Liver (tissue), 9 donors: ENCODE measurements around the gene SLC2A5. TPM values are rescaled to one million over a fixed set of nuclear protein-coding genes. Genes with fewer than 3 reads are reported as not detected.

ENCODE experiments used
- DNase-seq: peaks from one replicate; pipeline ENCODE4 v3.0.0-alpha.2; 2017; ENCODE audit warnings: low spot score
- H3K27ac ChIP-seq, 2 donors: one replicate each; pipeline ENCODE4 v1.7.0; 2013; ENCODE audit warnings: inconsistent platforms in 2 of 2, low read length in 2 of 2, control low read depth in 1 of 2, low read depth in 1 of 2, mild to moderate bottlenecking in 1 of 2
- H3K27me3 ChIP-seq, 4 donors: one replicate each; pipeline versions ENCODE4 v1.6.1 to v1.7.0; 2013; ENCODE audit warnings: low read length in 3 of 4, inconsistent platforms in 1 of 4, mild to moderate bottlenecking in 1 of 4, moderate library complexity in 1 of 4; ENCODE audit not compliant: control insufficient read depth in 4 of 4, insufficient read depth in 4 of 4
- H3K36me3 ChIP-seq, 4 donors: one replicate each; pipeline versions ENCODE4 v1.6.1 to v1.7.0; 2013; ENCODE audit warnings: low read length in 3 of 4, mild to moderate bottlenecking in 3 of 4, low read depth in 1 of 4, moderate library complexity in 1 of 4; ENCODE audit not compliant: control insufficient read depth in 4 of 4, insufficient read depth in 3 of 4
- H3K4me1 ChIP-seq, 4 donors: one replicate each; pipeline versions ENCODE4 v1.6.1 to v1.7.0; 2013; ENCODE audit warnings: low read length in 3 of 4, mild to moderate bottlenecking in 3 of 4, moderate library complexity in 1 of 4; ENCODE audit not compliant: control insufficient read depth in 4 of 4, insufficient read depth in 4 of 4
- H3K4me3 ChIP-seq, 3 donors: one replicate each; pipeline versions ENCODE4 v1.6.1 to v1.7.0; 2013; ENCODE audit warnings: low read length in 3 of 3, control low read depth in 1 of 3, low read depth in 1 of 3, mild to moderate bottlenecking in 1 of 3
- H3K9ac ChIP-seq, 2 donors: one replicate each; pipeline ENCODE4 v1.7.0; 2013; ENCODE audit warnings: low read length in 2 of 2, mild to moderate bottlenecking in 2 of 2, moderate library complexity in 2 of 2, control low read depth in 1 of 2, low read depth in 1 of 2
- H3K9me3 ChIP-seq, 4 donors: one replicate each; pipeline versions ENCODE4 v1.6.1 to v1.7.0; 2013; ENCODE audit warnings: low read length in 3 of 4; ENCODE audit not compliant: control insufficient read depth in 4 of 4
- ATF3 ChIP-seq: IDR thresholded peaks from 2 replicates; pipeline ENCODE4 v1.6.1; 2016; ENCODE audit warnings: antibody characterized with exemption
- CTCF ChIP-seq: fragments of 150-350 bp; IDR thresholded peaks from 2 replicates; pipeline ENCODE4 v1.5.1; 2017; ENCODE audit warnings: improper control_type of control experiment, low read depth, low read length; ENCODE audit not compliant: missing input control
- EGR1 ChIP-seq, 2 donors: IDR thresholded peaks; 2 replicates each; pipeline ENCODE4 v1.6.1; 2016 to 2018; ENCODE audit warnings: antibody characterized with exemption in 2 of 2, low read depth in 2 of 2
- FOXA1 ChIP-seq: IDR thresholded peaks from 2 replicates; pipeline ENCODE4 v1.6.1; 2016; ENCODE audit warnings: antibody characterized with exemption
- FOXA2 ChIP-seq: IDR thresholded peaks from 2 replicates; pipeline ENCODE4 v1.6.1; 2016; ENCODE audit warnings: antibody characterized with exemption
- GABPA ChIP-seq, 2 donors: IDR thresholded peaks in 1 of 2; conservative IDR thresholded peaks in 1 of 2; 2 replicates each; pipeline ENCODE4 v1.6.1; 2016; ENCODE audit warnings: antibody characterized with exemption in 2 of 2, mild to moderate bottlenecking in 1 of 2, moderate library complexity in 1 of 2
- HNF4A ChIP-seq, 2 donors: conservative IDR thresholded peaks; 2 replicates each; pipeline ENCODE4 v1.6.1; 2016; ENCODE audit warnings: antibody characterized with exemption in 2 of 2, mild to moderate bottlenecking in 2 of 2
- HNF4G ChIP-seq: IDR thresholded peaks from 2 replicates; pipeline ENCODE4 v1.6.1; 2016; ENCODE audit warnings: antibody characterized with exemption
- JUND ChIP-seq, 2 donors: IDR thresholded peaks; 2 replicates each; pipeline ENCODE4 v1.6.1; 2016; ENCODE audit warnings: antibody characterized with exemption in 2 of 2
- MAX ChIP-seq: IDR thresholded peaks from 2 replicates; pipeline ENCODE4 v1.6.1; 2016; ENCODE audit warnings: antibody characterized with exemption
- NR2F2 ChIP-seq: IDR thresholded peaks from 2 replicates; pipeline ENCODE4 v1.6.1; 2016; ENCODE audit warnings: antibody characterized with exemption
- RAD21 ChIP-seq, 2 donors: IDR thresholded peaks; 2 replicates each; pipeline ENCODE4 v1.6.1; 2016; ENCODE audit warnings: antibody characterized with exemption in 2 of 2, mild to moderate bottlenecking in 2 of 2
- REST ChIP-seq: IDR thresholded peaks from 2 replicates; pipeline ENCODE4 v1.6.1; 2016; ENCODE audit warnings: antibody characterized with exemption, mild to moderate bottlenecking
- RXRA ChIP-seq, 2 donors: IDR thresholded peaks; 2 replicates each; pipeline ENCODE4 v1.6.1; 2017 to 2018; ENCODE audit warnings: antibody characterized with exemption in 2 of 2, mild to moderate bottlenecking in 1 of 2
- SP1 ChIP-seq: IDR thresholded peaks from 2 replicates; pipeline ENCODE4 v1.6.1; 2018; ENCODE audit warnings: antibody characterized with exemption, mild to moderate bottlenecking
- TAF1 ChIP-seq: conservative IDR thresholded peaks from 2 replicates; pipeline ENCODE4 v1.6.1; 2016; ENCODE audit warnings: antibody characterized with exemption, mild to moderate bottlenecking
- YY1 ChIP-seq: IDR thresholded peaks from 2 replicates; pipeline ENCODE4 v1.6.1; 2016; ENCODE audit warnings: antibody characterized with exemption, mild to moderate bottlenecking
- ZBTB33 ChIP-seq: IDR thresholded peaks from 2 replicates; pipeline ENCODE4 v1.6.1; 2016; ENCODE audit warnings: antibody characterized with exemption
- WGBS: extraction: QIAGEN DNeasy Blood & Tissue Kit; methylation state at CpG from one replicate; pipeline ENCODE4 v1.1.7; 2013; 5-methylcytosine and 5-hydroxymethylcytosine counted together
- polyA plus RNA-seq, 2 donors: library from polyadenylated mRNA; stranded (reverse) in 1 of 2; unstranded in 1 of 2; fragments of 200-250 nt in 1 of 2; fragments of >200 nt in 1 of 2; fragmentation: Nextera tagmentation in 1 of 2; extraction: Ambion mirVana in 1 of 2; gene quantifications; one replicate each; pipeline versions ENCODE4 v1.2.1 to v1.2.3, GENCODE V29; 2013 to 2015
- total RNA-seq, 2 donors: library from RNA; depleted of rRNA; stranded (reverse); fragments of >200 nt; gene quantifications; one replicate each; pipeline ENCODE4 v1.2.3, GENCODE V29; 2014
- donor health status: healthy.
- donor health status: healthy.
- donor health status: healthy.
- donor health status: healthy.
- donor health status: healthy.

Gene SLC2A5
- total and polyA plus RNA-seq, 4 donors: 0.07 to 1.6 (median 0.13) TPM

- H3K36me3 ChIP-seq: no peaks in the 10 kb centered on the region
- H3K27ac ChIP-seq: no peak overlapping the region
- TF ChIP-seq REST (no peak), ZBTB33 (no peak), RXRA (IDR thresholded peaks at IDR 0.05) (no peak), CTCF (no peak), JUND (IDR thresholded peaks at IDR 0.05) (no peak), HNF4A (conservative IDR thresholded peaks at IDR 0.05) (no peak), TAF1 (no peak), RAD21 (IDR thresholded peaks at IDR 0.05) (no peak), FOXA2 (no peak), HNF4G (no peak), EGR1 (IDR thresholded peaks at IDR 0.05; ENCODE audit: low read depth in 2 of 2) (no peak), FOXA1 (no peak), ATF3 (no peak), YY1 (no peak), GABPA (IDR thresholded peaks at IDR 0.05 in 1 of 2, conservative IDR thresholded peaks at IDR 0.05 in 1 of 2) (no peak), MAX (no peak), NR2F2 (no peak), SP1 (no peak)
- no peak for DNase-seq
- H3K4me3 ChIP-seq: no peak overlapping the region
- no peaks in the 10 kb centered on the region for H3K27me3 ChIP-seq
- H3K4me1 ChIP-seq: no peaks in the 10 kb centered on the region
- no peak overlapping the region for H3K9ac ChIP-seq
- 87% methylated on average over 5 of the region's 5 CpGs for WGBS
- peaks cover 0 to 9% (median 3%) of the 10 kb centered on the region in 4 donors for H3K9me3 ChIP-seq
These were observed 40.3 kb downstream of the SLC2A5 start for GRCh38 chr1:9028921-9029705.
